ENCODE data around the gene ABHD17C.

GRCh38 chr15:80735344-80735743, 40.2 kb downstream of the ABHD17C start:
- TF ChIP-seq EZH2 (IDR thresholded peaks at IDR 0.05) = no peak
- TF ChIP-seq CTCF (IDR thresholded peaks at IDR 0.05) = no peak
- TF ChIP-seq EZH2phosphoT487 (IDR thresholded peaks at IDR 0.05) = no peak
